Gastroesophageal sphincter (tissue), 4 donors: ENCODE results near the gene MORN4. TPM values are rescaled to one million over a fixed set of nuclear protein-coding genes. Genes with fewer than 3 reads are reported as not detected.
A peak's percentile ranks its signal among the peaks of the same experiment; 100 is the strongest.

Source experiments
- ATAC-seq: fragments of 150-250 bp; one replicate; pipeline ENCODE4 v1.9.1; 2016; ENCODE audit warnings: mild to moderate bottlenecking, moderate library complexity
- H3K27ac ChIP-seq, 4 donors: fragments of 200-600 bp; sonication (generic) in 3 of 4; 1 replicate in 3 of 4; 2 replicates in 1 of 4; pipeline ENCODE4 v1.5.1; 2016 to 2019
- H3K27me3 ChIP-seq: fragments of 200-600 bp; sonication (generic); one replicate; pipeline ENCODE4 v1.5.1; 2019
- H3K36me3 ChIP-seq, 2 donors: fragments of 200-600 bp; sonication (generic); one replicate each; pipeline ENCODE4 v1.5.1; 2019; ENCODE audit warnings: control low read depth in 1 of 2
- H3K4me1 ChIP-seq, 3 donors: fragments of 200-600 bp; sonication (generic); 1 replicate in 2 of 3; 2 replicates in 1 of 3; pipeline ENCODE4 v1.5.1; 2016 to 2019; ENCODE audit warnings: control low read depth in 2 of 3
- H3K4me3 ChIP-seq, 2 donors: fragments of 200-600 bp; sonication (generic); one replicate each; pipeline ENCODE4 v1.5.1; 2019; ENCODE audit warnings: mild to moderate bottlenecking in 1 of 2, moderate library complexity in 1 of 2
- H3K9me3 ChIP-seq, 3 donors: fragments of 200-600 bp; sonication (generic); one replicate each; pipeline ENCODE4 v1.5.1; 2017 to 2019; ENCODE audit warnings: control low read depth in 2 of 3
- EP300 ChIP-seq: sonication (generic); formaldehyde crosslinking; IDR thresholded peaks from one replicate; pipeline ENCODE4 v1.6.1; 2017; ENCODE audit warnings: antibody characterized with exemption, mild to moderate bottlenecking
- POLR2A ChIP-seq, 2 donors: fragments of 450-650 bp; IDR thresholded peaks; one replicate each; pipeline ENCODE4 v1.6.1; 2017; ENCODE audit warnings: antibody characterized with exemption in 2 of 2, mild to moderate bottlenecking in 2 of 2, moderate library complexity in 1 of 2
- POLR2AphosphoS5 ChIP-seq: sonication (generic); formaldehyde crosslinking; IDR thresholded peaks from one replicate; pipeline ENCODE4 v1.6.1; 2017; ENCODE audit warnings: antibody characterized with exemption
- WGBS, 2 donors: methylation state at CpG; one replicate each; pipeline ENCODE4 v1.1.5; 2018; ENCODE audit warnings: low coverage in 1 of 2; 5-methylcytosine and 5-hydroxymethylcytosine counted together
- total RNA-seq, 4 donors: library from RNA; depleted of rRNA; stranded (reverse); fragments of >200 nt; gene quantifications; one replicate each; pipeline ENCODE4 v1.1.0, GENCODE V29; 2016
- TF ChIP-seq, protein P1 (sequence below), 4 experiments: fragments of 200-600 bp in 2 of 4; fragments of 450-650 bp in 2 of 4; sonication (generic) in 1 of 4; IDR thresholded peaks; one replicate each; pipeline ENCODE4 v1.5.1; 2017 to 2019; ENCODE audit warnings: antibody characterized with exemption in 4 of 4, mild to moderate bottlenecking in 2 of 4, moderate library complexity in 2 of 4

The MORN4 gene
- total RNA-seq, 4 donors from 2014 or later: 1.2 to 10.3 (median 2.9) TPM

DNA sequence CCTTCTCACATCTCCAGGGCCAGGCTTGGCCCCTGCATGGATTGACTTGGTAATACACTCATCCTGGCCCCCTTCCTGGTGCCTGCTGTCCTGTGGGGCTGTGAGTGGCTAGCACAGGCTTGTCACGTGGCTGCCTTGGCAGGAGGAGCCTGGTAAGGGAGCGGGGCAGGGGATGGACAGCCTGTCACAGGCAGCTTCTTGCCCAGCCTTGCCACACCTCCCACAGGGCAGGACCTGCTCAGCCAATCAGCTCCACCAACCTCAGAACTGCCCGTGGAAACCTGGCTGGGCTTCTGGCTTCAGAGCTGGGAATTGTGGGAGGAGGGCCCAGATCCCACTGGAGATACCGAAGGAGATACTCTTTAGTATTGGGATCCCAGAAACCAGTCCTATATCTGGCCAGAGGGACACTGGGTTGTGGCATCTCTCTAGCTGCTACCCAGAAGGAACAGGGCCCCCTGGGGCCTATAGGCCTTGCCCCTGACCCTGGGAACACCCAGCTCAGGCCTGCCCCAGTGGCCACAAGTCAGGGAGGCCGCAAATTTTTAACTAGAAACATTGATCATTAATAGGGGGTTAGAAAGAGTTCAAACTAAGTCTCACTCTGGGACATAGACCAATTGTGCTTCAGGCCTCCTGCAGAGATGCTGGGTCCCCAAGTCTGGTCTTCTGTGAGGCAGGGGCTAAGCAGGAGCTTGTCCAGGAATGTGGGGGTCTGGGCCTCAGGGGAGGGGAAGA, 49.1 kb downstream of the MORN4 start, which contains the start of gene HOGA1:
TSS of gene HOGA1 (plus strand) at position 330 of the 738 bp plus-strand sequence. CDS start at position 645, 315 bp downstream.
- Histone ChIP-seq H3K27me3 (no peaks in the 10 kb centered on the region), H3K9me3 (no peaks in the 10 kb centered on the region), H3K36me3 (no peaks in the 10 kb centered on the region), H3K27ac (peak within 1 kb of the TSS in 1 of 4 donors; percentile 46), H3K4me1 (no peaks in the 10 kb centered on the region), H3K4me3 (no peak within 1 kb of the TSS)
- WGBS, 2 donors: no CpG with 5 or more reads among the region's 5 CpGs
- ATAC-seq: peak; percentile 86
- no peak for TF ChIP-seq EP300
- no peak for TF ChIP-seq POLR2A (IDR thresholded peaks at IDR 0.05)
- TF ChIP-seq POLR2AphosphoS5: no peak
- TF ChIP-seq, protein P1, sequence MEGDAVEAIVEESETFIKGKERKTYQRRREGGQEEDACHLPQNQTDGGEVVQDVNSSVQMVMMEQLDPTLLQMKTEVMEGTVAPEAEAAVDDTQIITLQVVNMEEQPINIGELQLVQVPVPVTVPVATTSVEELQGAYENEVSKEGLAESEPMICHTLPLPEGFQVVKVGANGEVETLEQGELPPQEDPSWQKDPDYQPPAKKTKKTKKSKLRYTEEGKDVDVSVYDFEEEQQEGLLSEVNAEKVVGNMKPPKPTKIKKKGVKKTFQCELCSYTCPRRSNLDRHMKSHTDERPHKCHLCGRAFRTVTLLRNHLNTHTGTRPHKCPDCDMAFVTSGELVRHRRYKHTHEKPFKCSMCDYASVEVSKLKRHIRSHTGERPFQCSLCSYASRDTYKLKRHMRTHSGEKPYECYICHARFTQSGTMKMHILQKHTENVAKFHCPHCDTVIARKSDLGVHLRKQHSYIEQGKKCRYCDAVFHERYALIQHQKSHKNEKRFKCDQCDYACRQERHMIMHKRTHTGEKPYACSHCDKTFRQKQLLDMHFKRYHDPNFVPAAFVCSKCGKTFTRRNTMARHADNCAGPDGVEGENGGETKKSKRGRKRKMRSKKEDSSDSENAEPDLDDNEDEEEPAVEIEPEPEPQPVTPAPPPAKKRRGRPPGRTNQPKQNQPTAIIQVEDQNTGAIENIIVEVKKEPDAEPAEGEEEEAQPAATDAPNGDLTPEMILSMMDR (IDR thresholded peaks at IDR 0.05): no peak

DNA sequence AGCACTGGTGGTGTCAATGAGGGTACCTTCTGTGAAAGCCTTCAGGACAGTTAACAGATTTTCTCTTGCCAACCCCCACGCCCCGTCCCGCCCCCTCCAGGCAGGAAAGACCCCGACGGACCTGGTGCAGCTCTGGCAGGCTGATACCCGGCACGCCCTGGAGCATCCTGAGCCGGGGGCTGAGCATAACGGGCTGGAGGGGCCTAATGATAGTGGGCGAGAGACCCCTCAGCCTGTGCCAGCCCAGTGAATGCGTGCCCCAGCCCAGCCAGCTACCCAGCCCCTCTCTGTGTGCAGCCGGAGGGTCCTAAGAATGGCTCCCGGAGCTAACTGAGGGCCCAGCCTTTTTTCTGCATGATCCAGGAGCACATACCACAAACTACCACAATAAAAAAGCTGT, 49.8 kb downstream of the MORN4 start:
- H3K36me3 ChIP-seq: no peaks in the 10 kb centered on the region
- H3K4me3 ChIP-seq: no peak overlapping the region
- no peaks in the 10 kb centered on the region for H3K4me1 ChIP-seq
- peak overlapping the region in 1 of 4 donors; percentile 46 for H3K27ac ChIP-seq
- ATAC-seq: no peak
- H3K9me3 ChIP-seq: no peaks in the 10 kb centered on the region
- WGBS, 2 donors: 94% methylated on average over 5 of the region's 13 CpGs; no CpG with 5 or more reads in 1 of the 2 donors
- TF ChIP-seq, protein P1 (IDR thresholded peaks at IDR 0.05): no peak
- TF ChIP-seq EP300: no peak
- TF ChIP-seq POLR2A (IDR thresholded peaks at IDR 0.05): no peak
- no peak for TF ChIP-seq POLR2AphosphoS5
- no peaks in the 10 kb centered on the region for H3K27me3 ChIP-seq

DNA sequence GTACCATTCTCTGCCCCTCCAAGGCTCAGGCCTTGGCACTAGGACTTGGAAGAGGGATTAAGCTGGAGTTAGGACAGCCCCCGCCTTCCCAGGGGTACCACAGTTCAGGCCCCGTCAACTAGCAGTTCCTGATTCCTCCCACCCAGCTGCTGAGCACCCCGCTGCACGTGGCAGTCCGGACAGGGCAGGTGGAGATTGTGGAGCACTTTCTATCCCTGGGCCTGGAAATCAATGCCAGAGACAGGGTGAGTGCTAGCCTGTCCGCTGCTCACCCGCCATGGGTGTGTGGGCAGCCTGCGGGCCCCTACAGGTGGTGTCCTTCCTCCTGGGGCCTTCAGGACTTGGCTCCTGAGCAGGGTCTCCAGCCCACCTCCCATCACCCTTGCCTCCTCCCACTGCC, 51.1 kb downstream of the MORN4 start:
- Histone ChIP-seq H3K4me1 (no peaks in the 10 kb centered on the region), H3K4me3 (no peak overlapping the region), H3K27me3 (no peaks in the 10 kb centered on the region), H3K9me3 (no peaks in the 10 kb centered on the region), H3K27ac (no peak overlapping the region), H3K36me3 (no peaks in the 10 kb centered on the region)
- 90% methylated on average over 7 of the region's 8 CpGs; no CpG with 5 or more reads in 1 of the 2 donors for WGBS, 2 donors
- ATAC-seq: no peak
- TF ChIP-seq, protein P1 (IDR thresholded peaks at IDR 0.05): no peak
- TF ChIP-seq POLR2AphosphoS5 (no peak), EP300 (no peak), POLR2A (IDR thresholded peaks at IDR 0.05) (no peak)

DNA sequence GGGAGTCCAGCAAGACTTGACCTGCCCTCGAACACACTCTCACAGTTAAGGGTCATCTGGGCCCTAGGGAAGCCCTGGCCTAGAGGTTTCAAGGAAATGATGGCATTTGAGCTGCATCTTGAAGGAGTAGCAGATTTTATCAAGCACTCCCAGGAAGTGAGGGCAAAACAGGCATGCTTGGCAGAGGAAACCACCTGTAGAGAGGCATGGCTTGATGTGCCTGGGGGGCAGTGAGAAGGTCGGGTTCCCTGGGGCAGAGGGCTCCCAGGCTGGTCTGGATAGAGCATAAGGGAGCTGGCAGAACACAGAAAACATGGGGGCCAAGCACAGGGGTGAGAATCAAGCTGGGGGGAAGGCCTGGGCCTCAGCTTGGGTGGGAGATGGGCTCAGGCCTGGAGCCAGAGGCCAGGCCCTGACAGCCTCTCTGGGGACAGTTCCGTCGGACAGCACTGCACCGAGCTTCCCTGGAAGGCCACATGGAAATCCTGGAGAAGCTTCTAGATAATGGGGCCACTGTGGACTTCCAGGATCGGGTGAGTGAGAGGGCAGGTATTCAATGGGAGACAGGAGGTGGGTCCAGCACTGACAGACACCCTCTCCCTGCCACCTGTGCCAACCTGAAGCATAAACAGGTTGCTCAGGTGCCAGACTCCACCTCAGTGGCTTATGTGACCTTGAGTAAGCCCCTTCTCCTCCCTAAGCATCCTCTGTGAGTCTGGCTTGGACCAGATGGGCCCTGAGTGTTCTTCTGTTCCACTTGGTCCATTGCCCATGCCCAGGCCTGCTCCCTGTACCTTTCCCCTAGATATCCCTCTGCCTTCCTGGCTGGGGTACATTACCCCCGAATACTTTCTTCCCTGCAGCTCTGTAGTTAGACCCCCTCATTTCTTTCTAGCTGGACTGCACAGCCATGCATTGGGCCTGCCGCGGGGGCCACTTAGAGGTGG, 52.6 kb downstream of the MORN4 start:
- Histone ChIP-seq H3K27ac (no peak overlapping the region), H3K9me3 (no peaks in the 10 kb centered on the region), H3K4me3 (no peak overlapping the region), H3K4me1 (no peaks in the 10 kb centered on the region), H3K36me3 (no peaks in the 10 kb centered on the region), H3K27me3 (no peaks in the 10 kb centered on the region)
- ATAC-seq: no peak
- 88 to 90% methylated on average over 3 of the region's 9 CpGs for WGBS, 2 donors
- TF ChIP-seq EP300: no peak
- TF ChIP-seq, protein P1 (IDR thresholded peaks at IDR 0.05): no peak
- no peak for TF ChIP-seq POLR2AphosphoS5
- no peak for TF ChIP-seq POLR2A (IDR thresholded peaks at IDR 0.05)
